ENCODE results near the gene SLC4A4. TPM values are rescaled to one million over a fixed set of nuclear protein-coding genes. Genes with fewer than 3 reads are reported as not detected.

Gene SLC4A4
- total RNA-seq, 2 donors from 2014 or later: 21.7 to 27.3 TPM

DNA sequence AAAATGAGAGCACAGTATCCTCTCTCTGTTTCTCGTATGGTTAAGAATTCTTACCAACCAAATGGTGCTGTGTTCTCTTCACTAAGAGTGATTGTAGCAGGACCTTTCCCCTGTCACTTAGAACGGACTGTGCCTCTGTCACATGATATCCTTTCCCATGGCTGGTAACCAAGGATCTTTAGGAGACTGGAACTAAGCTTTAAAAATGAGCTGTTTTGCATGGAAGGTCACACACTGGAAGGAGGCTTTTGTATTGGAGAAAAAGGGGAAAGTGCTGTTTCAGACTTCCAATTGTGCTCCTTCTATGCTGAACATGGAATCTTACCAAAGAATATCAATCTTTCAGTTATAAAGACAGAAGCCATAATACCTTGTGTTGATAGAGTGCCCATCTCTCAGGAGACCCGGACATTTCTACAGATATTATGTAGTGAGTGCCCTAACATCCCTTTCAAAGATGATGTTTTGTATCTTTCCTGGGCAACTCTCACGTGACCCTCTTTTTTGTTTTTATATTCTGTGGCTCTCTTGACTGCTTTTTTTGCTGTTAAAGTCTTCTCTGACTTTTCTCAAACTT lies 148.6 kb downstream of the SLC4A4 start:
- Histone ChIP-seq H3K4me1 (peaks cover 0 to 3% of the 10 kb centered on the region in 2 donors), H3K9me3 (no peaks in the 10 kb centered on the region), H3K36me3 (no peaks in the 10 kb centered on the region), H3K4me3 (peak overlapping the region in 1 of 2 donors; percentile 5), H3K27ac (peak overlapping the region in 1 of 2 donors; percentile 43), H3K27me3 (no peaks in the 10 kb centered on the region)
- TF ChIP-seq, protein P1, sequence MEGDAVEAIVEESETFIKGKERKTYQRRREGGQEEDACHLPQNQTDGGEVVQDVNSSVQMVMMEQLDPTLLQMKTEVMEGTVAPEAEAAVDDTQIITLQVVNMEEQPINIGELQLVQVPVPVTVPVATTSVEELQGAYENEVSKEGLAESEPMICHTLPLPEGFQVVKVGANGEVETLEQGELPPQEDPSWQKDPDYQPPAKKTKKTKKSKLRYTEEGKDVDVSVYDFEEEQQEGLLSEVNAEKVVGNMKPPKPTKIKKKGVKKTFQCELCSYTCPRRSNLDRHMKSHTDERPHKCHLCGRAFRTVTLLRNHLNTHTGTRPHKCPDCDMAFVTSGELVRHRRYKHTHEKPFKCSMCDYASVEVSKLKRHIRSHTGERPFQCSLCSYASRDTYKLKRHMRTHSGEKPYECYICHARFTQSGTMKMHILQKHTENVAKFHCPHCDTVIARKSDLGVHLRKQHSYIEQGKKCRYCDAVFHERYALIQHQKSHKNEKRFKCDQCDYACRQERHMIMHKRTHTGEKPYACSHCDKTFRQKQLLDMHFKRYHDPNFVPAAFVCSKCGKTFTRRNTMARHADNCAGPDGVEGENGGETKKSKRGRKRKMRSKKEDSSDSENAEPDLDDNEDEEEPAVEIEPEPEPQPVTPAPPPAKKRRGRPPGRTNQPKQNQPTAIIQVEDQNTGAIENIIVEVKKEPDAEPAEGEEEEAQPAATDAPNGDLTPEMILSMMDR (IDR thresholded peaks at IDR 0.05): no peak
- no peak for DNase-seq (ENCODE audit: low spot score)

DNA sequence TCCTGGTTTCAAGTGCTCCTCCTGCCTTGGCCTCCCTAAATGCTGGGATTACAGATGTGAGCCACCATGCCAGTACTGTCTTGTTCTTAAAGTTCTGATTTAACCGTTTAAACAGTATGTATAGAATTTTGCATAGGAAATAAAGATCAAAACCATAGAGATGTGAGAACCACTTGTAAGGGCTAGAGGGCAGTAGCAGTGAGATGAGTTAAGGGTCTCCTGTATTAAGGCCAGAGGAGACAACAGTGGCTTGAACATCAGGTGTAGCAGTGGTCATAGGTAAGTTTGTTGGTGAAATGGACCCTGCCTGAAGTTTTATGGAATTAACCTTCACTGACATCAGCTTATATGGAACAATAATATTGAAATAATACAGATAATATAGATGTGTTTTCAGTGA lies 155.7 kb downstream of the SLC4A4 start:
- TF ChIP-seq, protein P1 (IDR thresholded peaks at IDR 0.05): no peak
- Histone ChIP-seq H3K27me3 (no peaks in the 10 kb centered on the region), H3K27ac (no peak overlapping the region), H3K4me3 (no peak overlapping the region), H3K36me3 (no peaks in the 10 kb centered on the region), H3K4me1 (no peaks in the 10 kb centered on the region), H3K9me3 (no peaks in the 10 kb centered on the region)
- no peak for DNase-seq (ENCODE audit: low spot score)

DNA sequence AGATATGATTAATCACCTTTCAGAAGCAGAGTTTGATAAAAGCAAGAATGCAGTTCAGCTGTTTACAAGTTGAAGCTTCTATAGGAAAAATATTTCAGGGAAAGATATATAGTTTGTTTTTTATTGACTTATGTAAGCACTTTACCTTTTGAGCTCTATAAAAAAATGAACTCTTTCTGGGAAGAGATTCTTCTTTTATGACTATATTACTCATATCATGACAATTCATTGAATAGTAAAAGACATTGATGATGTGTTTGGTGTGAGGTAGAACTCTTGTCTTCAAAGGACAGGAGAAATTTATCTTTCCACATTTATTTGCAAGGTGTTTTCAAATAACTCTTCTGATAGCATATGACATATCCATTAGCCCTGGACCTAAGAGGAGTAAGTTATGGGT lies 156.6 kb downstream of the SLC4A4 start:
- Histone ChIP-seq H3K27ac (no peak overlapping the region), H3K9me3 (no peaks in the 10 kb centered on the region), H3K27me3 (no peaks in the 10 kb centered on the region), H3K4me3 (no peak overlapping the region), H3K4me1 (no peaks in the 10 kb centered on the region), H3K36me3 (no peaks in the 10 kb centered on the region)
- TF ChIP-seq, protein P1 (IDR thresholded peaks at IDR 0.05): no peak
- no peak for DNase-seq (ENCODE audit: low spot score)

DNA sequence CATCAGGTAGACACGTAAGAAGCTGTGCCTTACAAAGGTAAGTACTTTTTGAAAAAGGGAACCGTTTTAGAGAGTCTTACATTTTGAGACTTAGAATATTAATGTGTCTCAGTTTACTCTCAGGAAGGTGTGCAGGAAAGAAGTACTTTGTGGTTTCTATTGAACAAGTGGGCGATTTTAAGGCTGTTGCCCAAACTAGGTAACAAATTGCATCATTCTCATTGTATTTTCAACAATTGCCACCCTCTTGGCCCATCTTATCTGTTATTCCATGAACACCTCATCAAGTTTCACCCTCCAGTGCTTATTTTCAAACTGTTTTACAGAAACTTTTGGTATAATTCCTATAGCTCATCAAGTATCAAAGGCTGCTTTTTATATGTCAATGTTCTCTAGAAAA lies 158.3 kb downstream of the SLC4A4 start:
- H3K27ac ChIP-seq: no peak overlapping the region
- no peaks in the 10 kb centered on the region for H3K36me3 ChIP-seq
- H3K4me1 ChIP-seq: no peaks in the 10 kb centered on the region
- DNase-seq (ENCODE audit: low spot score): no peak
- no peak overlapping the region for H3K4me3 ChIP-seq
- no peaks in the 10 kb centered on the region for H3K27me3 ChIP-seq
- H3K9me3 ChIP-seq: no peaks in the 10 kb centered on the region
- TF ChIP-seq, protein P1 (IDR thresholded peaks at IDR 0.05): no peak

DNA sequence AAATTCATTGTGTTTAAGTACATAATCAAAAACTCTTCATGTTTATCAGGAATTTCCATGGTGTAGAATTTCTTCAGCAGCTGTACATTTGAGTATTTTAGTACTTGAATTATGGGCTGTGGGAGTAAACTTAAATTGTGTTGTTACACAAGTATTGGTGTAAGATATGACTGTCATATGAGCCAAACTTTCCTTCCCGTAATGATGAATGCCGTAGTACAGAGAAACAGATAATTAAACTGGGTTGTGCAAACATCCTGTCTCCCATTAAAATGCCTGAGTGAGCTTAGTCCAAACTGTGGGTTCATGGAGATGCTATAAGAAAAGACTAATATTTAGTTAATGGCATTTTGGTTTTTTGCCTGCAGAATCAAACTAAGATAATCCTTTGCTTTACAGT lies 159.2 kb downstream of the SLC4A4 start:
- H3K4me3 ChIP-seq: no peak overlapping the region
- no peaks in the 10 kb centered on the region for H3K4me1 ChIP-seq
- TF ChIP-seq, protein P1 (IDR thresholded peaks at IDR 0.05): no peak
- H3K27ac ChIP-seq: no peak overlapping the region
- H3K36me3 ChIP-seq: no peaks in the 10 kb centered on the region
- no peaks in the 10 kb centered on the region for H3K9me3 ChIP-seq
- no peaks in the 10 kb centered on the region for H3K27me3 ChIP-seq
- DNase-seq (ENCODE audit: low spot score): no peak

DNA sequence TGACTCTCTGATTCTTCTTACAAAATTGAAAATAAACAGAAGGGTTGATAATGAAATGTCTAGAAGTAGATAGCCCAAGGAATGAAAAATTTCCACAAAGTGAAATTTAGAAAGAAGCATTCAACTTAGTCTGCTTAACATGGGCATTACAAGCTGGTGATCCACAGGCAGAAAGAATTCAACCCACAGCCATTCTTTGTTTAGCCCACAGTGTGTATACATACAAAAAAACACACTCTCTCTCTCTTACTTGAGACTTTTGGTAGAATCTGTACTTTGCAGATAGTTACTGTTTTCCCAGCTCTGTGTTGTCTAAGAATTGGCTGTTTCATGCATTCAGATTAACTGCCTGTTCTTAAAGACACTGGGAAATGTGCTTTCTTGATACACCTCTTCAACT lies 159.8 kb downstream of the SLC4A4 start:
- Histone ChIP-seq H3K4me3 (no peak overlapping the region), H3K27me3 (no peaks in the 10 kb centered on the region), H3K27ac (no peak overlapping the region), H3K9me3 (no peaks in the 10 kb centered on the region), H3K36me3 (no peaks in the 10 kb centered on the region), H3K4me1 (no peaks in the 10 kb centered on the region)
- TF ChIP-seq, protein P1 (IDR thresholded peaks at IDR 0.05): no peak
- DNase-seq (ENCODE audit: low spot score): no peak
